ENCODE data around the gene SP140. TPM values are rescaled to one million over a fixed set of nuclear protein-coding genes. Genes with fewer than 3 reads are reported as not detected.

SP140 gene
- total and polyA plus RNA-seq, 10 of the 15 experiments (the other 5 are each of a cell fraction or from before 2014, with no cell fraction given) = 61.7 to 164 (median 90.7) TPM

- TF ChIP-seq IRF5 (IDR thresholded peaks at IDR 0.05; ENCODE audit: borderline replicate concordance) = no peak
Measured at GRCh38 chr2:230226051-230226551, 565 bp downstream of the SP140 start (continued).

GRCh38 chr2:230227216-230227615 lies 1.7 kb downstream of the SP140 start:
- 3% methylated on average over 3 of the region's 3 CpGs for WGBS (ENCODE audit: insufficient coverage, insufficient replicate concordance, low lambda C conversion rate, missing lambda C conversion rate)
- intact Hi-C loops (cut with micrococcal nuclease; ENCODE audit: unreplicated experiment) = loop anchor here (2.0 to 10.0 kb wide), 7 partner anchors 40 to 488 kb away; partner anchors contain the start of genes CAB39, SP100 and SP140L
- Histone ChIP-seq H3K9me3 (replicated peaks; ENCODE audit: control insufficient read depth, insufficient read depth, low read length) (peaks cover 16% of the 10 kb centered on the region), H3K36me3 (ENCODE audit: control insufficient read depth in 2 of 2, insufficient read depth in 2 of 2, low read length in 1 of 2) (peaks cover 0 to 4% of the 10 kb centered on the region in 2 experiments; a peak in 1 of 4 replicates), H3K9ac (ENCODE audit: control insufficient read depth, insufficient read depth, low read length) (peak overlapping the region; percentile 62), H3K4me1 (ENCODE audit: control insufficient read depth, insufficient read depth, low read length) (peaks cover 43% of the 10 kb centered on the region), H3K27ac (ENCODE audit: control insufficient read depth, insufficient read depth) (peak overlapping the region; percentile 56), H4K20me1 (ENCODE audit: control insufficient read depth, insufficient read depth) (no peaks in the 10 kb centered on the region), H3K4me3 (peak overlapping the region; percentile 74), H2AFZ (ENCODE audit: control insufficient read depth, low read depth, low read length) (peak overlapping the region; percentile 8), H3K27me3 (replicated peaks in 1 of 2; ENCODE audit: control insufficient read depth in 2 of 2, insufficient read depth in 2 of 2, low read length in 1 of 2) (no peaks in the 10 kb centered on the region), H3K79me2 (ENCODE audit: control insufficient read depth, insufficient read depth, low read length) (peaks cover 57% of the 10 kb centered on the region), H3K4me2 (ENCODE audit: control insufficient read depth, insufficient read depth) (peak overlapping the region; percentile 97)
- BruUV-seq (replicated peaks) = no TSS peak
- FAIRE-seq (peak; percentile 56), DNase-seq (ENCODE audit: low read depth, low spot score) (no peak), ATAC-seq (peak; percentile 16)
- ChIA-PET RAD21 (ENCODE audit: unreplicated experiment) (interaction anchor here (1.1 to 4.4 kb wide), 11 partner anchors 9 to 485 kb away, joined by 3 to 37 read pairs (median 5); partner anchors contain the start of genes CAB39 and SP140L), CTCF (interaction anchor here (0.6 to 1.7 kb wide), 6 partner anchors 12 to 384 kb away, joined by 3 to 7 read pairs (median 4); no protein-coding TSS in a partner anchor), POLR2A (interaction anchor here (0.5 to 2.7 kb wide), 15 partner anchors 8 to 487 kb away, joined by 3 to 20 read pairs (median 5); partner anchors contain the start of gene SP110), SMC1A (ENCODE audit: uncharacterized antibody, unreplicated experiment) (interaction anchor here (0.7 to 5.7 kb wide), 15 partner anchors 9 to 494 kb away, joined by 3 to 82 read pairs (median 5); partner anchors contain the start of genes SP100, SP110 and SP140L)
- in situ Hi-C loops (cut with MboI) = no loop called here
- no peak for TF ChIP-seq PBX3 (IDR thresholded peaks at IDR 0.05; ENCODE audit: insufficient replicate concordance, low read depth, low read length)
- 0 out of 4 replicates have a peak, but pooled peaks of 1 of the 2 experiments have one; percentile 32 for TF ChIP-seq EP300 (IDR thresholded peaks at IDR 0.05; ENCODE audit: borderline replicate concordance in 1 of 2, control insufficient read depth in 1 of 2, low read depth in 2 of 2, low read length in 2 of 2)
- TF ChIP-seq STAT1 (conservative IDR thresholded peaks at IDR 0.05) = no peak
- TF ChIP-seq BCL11A (IDR thresholded peaks at IDR 0.05; ENCODE audit: low read depth, low read length) = no peak
- peak; percentile 29; the same call in 1 of the 2 replicates for TF ChIP-seq RUNX3 (IDR thresholded peaks at IDR 0.05; ENCODE audit: low read length)
- TF ChIP-seq BACH1 (IDR thresholded peaks at IDR 0.05; ENCODE audit: borderline replicate concordance) = 0 out of 2 replicates have a peak, but pooled peaks have one; percentile 7
- TF ChIP-seq MAX (IDR thresholded peaks at IDR 0.05; ENCODE audit: low read depth, low read length) = no peak
- no peak for TF ChIP-seq ZNF217 (IDR thresholded peaks at IDR 0.05)
- TF ChIP-seq SMARCA5 (IDR thresholded peaks at IDR 0.05) = no peak
- TF ChIP-seq RAD21 (IDR thresholded peaks at IDR 0.05; ENCODE audit: insufficient read depth, low read depth, low read length) = no peak
- TF ChIP-seq IKZF1 (conservative IDR thresholded peaks at IDR 0.05) = peak; percentile 84
- TF ChIP-seq ETV6 (conservative IDR thresholded peaks at IDR 0.05 in 1 of 2, IDR thresholded peaks at IDR 0.05 in 1 of 2; ENCODE audit: borderline replicate concordance in 1 of 2, low read depth in 1 of 2) = peak in 1 of 2 experiments; percentile 51; a peak in 2 of 4 replicates
- no peak for TF ChIP-seq ZNF687 (IDR thresholded peaks at IDR 0.05)

All from GM12878 (cell line).